Measurements from ENCODE around the gene ARHGEF18.
A peak's percentile ranks its signal among the peaks of the same experiment; 100 is the strongest.
"Not testable (repeated sequence)": the region's sequence is repeated elsewhere in the genome, so short reads cannot be mapped to it uniquely, and the experiment has no call there.

Gene ARHGEF18

DNA sequence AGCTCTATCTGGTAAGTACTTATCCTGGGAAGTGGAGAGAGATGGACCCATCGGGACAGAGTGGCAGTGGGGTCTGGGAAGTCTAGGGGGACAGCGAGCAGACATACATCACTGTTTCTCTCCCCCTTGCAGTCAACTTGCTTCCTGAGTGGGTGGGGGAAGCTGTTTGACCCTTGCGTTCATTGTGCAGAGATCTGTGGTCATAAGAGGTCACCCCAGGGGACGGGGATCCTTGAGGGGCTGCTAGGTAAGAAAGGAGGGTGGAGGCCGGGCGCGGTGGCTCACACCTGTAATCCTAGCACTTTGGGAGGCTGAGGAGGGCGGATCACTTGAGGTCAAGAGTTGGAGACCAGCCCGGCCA is 474 bp downstream of the ARHGEF18 start:
- DNase-seq, result no peak

DNA sequence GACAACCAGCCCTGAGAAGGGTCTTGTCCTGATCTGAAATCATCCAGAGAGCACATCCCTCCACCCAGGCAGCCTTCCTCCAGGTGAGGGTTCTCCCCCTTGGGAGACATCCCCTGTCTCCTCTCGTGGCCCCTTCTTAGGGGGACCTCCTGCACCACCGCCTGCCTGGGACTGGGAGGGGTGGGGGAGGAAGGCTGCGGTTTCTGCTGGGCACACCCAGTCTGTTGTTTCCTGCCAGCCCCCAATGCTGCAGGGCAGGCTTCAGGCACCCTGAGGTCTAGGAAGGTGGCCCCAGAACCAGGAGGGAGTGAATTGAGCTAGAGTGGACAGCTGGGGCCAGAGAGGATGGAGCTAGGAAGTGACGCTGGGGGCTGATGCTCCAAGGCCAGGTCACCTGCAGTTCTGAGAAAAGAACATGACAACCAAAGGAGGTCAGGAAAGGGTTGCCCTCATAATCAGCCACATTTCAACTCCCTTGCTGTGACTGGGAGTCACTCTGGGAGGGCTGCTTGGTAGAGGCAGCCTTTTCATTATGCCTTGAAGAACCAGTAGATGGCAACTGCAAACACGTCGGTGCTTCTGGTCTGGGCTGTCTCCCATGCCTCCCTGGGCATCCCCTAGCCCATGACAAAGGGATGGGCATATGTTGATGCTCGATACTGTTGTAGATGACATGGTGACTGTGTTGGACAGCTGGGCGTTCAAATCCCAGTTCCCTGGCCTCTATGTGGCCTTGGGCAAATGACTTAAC is 1.4 kb downstream of the ARHGEF18 start:
- peak in 1 of 2 experiments; percentile 35 for DNase-seq

DNA sequence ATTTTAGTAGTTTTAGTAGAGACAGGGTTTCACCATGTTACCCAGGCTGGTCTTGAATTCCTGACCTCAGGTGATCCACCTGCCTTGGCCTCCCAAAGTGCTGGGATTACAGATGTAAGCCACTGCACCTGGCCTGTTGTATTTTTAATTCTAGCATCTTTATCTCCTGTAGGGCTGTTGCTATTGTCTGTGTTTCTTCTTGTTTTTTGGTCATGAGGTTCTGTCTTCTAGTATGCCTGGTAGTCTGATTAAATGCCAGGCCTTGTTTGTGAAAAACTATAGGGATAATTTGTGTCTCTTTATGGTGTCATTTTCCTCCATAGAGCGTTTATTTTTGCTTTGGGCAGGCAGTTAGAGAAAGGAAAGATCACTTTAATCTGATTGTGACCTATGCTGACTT is 3.1 kb downstream of the ARHGEF18 start:
- no peak for DNase-seq

DNA sequence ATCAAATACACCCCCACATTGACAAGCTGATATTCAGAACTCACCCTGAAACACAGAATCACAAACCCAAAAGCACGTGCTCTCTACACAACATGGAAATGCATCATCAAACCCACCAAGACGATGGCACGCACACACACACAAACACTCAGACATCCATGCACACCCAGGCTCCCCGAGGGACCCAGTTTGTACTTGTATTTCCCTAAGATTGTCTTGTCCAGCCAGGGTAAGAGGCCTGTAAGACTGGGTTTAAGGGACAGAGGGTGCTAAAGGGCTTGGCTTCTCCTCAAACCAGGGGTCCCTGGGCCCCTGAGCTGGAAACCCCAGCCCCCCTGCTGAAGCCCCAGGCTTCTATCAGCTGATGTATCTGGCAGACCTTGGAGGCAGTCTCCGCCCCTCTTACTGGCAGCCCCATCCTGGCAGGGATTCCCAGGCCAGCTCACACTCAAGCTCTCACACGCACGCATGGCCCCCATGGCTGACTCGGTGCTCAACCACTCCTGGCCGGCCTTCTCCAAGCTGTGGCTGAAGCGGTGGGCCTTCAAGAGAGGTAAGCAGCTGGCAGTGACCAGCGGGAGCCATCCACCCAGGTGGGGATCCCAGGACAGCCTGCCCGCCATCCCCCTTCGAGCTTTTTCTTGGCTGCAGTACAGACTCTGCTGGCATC is 6.5 kb downstream of the ARHGEF18 start:
- DNase-seq, result no peak

DNA sequence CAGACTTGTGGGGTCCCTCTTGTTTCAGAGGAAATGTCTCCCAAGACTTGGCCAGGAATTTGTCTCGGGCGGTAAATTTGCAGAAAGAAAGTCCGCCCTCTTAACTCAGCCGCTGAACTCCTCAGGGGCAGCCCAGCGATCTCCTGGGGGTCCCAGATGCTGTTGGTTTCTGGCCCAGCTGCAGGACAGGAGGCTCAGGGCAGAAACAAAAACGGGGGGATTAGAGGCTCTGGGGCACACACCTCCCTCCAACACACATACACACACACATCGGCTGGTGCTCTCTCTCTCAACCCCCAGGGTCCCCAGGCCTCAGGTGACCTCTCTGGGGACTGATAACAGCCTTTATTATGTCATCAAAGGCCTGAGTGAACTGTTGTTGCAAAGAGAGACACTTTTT is 7.1 kb downstream of the ARHGEF18 start:
- DNase-seq, result no peak

DNA sequence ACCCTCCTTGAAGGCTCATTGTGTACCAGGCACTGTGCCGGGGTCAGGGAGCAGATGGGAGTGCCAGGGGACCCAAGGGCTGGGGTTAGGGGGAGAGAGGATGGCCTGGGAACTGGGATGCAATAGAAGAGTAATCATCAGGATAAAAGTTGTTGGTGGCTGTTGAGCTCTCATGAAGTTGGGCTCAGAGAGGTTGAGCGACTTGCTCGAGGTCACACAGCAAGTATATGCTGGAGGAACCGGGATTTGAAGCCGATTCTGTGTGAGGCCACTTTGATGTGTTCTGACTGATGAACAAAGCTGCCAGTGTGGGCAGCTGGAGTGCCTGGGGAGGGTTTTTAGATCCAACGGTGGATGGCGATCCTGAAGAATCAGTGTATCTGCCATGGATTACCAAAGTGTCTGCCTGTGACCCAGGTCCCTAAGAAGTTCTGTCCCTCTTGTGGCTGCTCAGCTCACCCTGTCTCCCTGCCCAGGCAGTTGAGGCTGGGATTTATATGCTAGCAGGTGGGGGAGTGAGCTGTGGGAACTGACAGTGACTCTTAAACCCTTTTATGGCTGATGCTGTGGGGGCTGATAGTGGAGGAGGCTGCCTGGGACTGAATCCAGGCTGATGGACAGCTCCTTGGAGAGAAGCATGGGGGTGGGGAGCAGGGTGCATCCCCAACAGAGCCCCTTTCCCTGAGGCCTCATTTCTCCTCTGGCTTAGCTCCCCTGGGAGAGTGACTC is 8.3 kb downstream of the ARHGEF18 start:
- no peak for DNase-seq

DNA sequence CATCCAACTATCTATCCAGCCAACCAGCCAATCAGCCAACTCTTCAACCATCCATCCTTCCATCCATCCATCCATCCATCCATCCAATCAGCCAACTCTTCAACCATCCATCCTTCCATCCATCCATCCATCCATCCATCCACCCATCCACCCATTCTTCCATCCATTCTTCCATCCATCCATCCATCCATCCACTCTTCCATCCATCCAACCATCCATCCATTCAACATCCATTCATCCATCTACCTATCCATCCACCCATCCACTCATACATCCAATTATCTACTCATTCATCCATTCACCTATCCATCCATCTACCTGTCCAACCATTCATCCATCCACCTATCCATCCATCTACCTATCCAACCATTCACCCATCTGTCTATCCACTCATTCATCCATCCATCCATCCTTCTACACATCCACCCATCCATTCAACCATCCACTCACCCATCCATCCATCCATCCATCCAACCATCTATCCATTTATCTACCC is 9.4 kb downstream of the ARHGEF18 start:
- DNase-seq, result no peak

DNA sequence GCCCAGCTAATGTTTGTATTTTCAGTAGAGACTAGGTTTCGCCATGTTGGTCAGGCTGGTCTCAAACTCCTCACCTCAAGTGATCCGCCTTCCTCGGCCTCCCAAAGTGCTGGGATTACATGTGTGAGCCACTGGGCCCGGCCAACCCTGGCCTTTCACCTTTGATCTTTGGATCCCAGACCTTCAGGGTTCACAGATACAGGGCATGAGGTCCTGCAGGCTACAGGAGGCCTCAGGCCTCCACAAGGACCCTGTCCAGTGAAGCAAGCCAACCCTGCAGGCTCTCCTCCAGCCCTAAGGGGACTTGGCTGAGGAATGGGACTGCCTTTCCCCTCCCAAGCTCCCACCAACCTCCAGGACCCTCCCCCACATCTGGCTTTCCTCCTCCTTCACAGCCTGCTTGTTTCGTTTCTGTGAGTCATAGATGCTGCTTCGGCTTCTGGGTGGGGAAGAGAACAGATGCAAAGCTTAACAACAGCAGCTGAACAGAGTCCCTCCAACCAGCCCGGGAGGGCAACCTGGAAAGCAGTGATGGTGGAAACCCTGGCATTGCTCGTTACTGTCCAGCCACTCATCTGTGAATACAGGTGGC is 11.8 kb downstream of the ARHGEF18 start:
- no peak for DNase-seq

DNA sequence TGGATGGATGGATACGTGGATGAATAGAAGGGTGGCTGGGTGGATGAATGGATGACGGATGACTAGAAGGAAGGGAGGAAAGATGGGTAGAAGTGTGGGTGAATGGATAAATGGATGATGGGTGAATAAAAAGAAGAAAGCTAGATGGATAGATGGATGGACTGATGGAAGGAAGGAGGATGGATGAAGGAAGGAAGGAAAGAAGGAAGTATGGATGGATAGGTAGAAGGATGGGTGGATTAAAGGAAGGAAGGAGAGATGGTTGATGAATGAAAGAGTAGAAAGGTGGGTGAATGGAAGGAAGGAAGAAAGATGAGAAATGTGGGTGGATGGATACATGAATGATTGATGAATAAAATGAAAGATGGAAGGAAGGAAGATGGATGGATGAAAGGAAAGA is 14.5 kb downstream of the ARHGEF18 start:
- DNase-seq, result no peak

DNA sequence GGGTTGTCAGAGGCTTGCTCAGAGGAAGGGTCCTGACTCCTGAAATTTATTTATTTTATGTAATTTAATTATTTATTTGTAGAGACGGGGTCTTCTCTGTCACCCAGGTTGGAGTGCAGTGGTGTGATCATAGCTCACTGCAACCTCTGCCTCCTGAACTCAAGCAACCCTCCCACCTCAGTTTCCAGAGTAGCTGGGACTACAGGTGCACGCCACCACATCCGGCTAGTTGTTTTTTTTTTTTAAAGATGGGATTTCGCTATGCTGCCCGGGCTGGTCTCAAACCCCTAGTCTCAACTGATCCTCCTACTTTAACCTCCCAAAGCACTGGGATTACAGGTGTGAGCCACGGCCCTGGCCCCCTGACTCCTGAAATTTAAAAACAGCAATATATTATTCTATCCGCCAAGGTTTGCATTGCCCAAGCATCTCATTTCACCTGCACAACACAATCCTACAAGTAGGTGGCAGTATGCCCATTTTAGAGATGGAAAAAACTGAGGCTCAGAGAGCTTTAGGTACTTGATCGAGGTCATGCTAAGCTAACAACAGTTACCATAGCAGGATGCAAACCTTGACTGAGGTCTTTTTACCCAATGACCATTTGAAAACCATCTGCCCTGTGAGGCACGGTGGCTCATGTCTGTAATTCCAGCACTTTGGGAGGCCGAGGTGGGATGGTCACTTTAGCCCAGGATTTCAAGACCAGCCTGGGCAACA is 18.1 kb downstream of the ARHGEF18 start:
- no peak for DNase-seq

DNA sequence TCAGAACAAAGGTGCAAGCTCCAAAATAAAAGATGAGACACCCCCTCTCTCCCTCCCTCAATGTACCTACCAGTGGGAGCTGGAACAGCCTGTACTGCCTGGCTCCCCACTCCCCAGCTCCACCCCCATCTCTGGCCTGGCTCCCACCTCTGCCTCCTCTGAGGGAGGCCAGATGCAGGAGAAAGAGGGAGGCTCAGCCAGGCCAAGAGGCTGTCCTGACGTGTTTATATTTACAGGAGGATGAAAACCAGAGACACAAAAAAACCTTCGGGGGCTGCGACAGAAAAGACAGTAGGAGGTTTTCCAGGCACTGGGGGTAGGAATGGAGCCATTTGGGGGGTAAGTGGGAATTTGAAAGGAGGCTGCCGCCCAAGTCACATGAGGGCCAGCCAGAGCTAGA is 19.7 kb downstream of the ARHGEF18 start:
- no peak for DNase-seq

DNA sequence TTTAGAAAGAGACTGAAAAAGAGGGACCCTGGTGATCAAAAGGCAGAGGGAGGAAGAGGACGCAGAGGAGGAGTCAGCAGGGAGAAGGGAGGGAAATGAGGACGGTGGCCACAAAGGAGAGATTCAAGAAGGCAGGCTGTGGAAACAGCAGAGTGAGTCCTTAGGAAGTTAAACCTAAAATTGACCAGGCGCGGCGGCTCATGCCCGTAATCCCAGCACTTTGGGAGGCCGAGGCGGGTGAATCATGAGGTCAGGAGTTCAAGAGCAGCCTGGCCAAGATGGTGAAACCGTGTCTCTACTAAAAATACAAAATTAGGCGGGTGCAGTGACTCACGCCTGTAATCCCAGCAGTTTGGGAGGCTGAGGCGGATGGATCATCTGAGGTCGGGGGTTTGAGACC is 20.1 kb downstream of the ARHGEF18 start:
- DNase-seq, result not testable (repeated sequence)

DNA sequence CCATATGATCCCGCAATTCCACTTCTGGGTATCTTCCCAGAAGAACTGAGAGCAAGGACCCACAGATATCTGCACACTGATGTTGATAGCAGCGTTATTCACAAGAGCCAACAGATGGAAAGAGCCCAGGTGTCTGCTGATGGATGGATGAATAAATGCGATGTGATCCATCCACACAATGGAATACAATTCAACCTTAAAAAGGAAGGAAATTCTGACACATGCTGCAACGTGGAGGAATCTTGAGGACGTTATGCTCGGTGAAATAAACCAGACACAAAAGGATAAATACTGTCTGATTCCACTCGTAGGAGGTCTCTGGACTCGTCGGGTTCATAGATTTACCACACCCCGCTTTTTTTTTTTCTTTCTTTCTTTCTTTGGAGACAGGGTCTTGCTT is 21.8 kb downstream of the ARHGEF18 start:
- DNase-seq, result no peak

DNA sequence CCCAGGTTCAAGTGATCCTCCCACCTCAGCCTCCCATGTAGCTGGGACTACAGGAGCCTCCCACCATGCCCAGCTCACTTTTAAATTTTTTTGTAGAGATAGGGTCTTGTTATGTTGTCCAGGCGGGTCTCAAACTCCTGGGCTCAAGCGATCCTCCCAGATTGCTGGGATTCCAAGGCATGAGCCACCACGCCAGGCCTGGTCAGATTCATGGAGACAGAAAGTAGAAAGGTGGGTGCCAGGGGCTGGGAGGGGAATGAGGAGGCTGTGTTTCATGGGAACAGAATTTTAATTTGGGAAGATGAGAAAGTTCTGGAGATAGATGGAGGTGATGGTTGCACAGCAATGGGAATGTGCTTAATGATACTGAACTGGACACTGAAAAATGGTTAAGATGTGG is 22.3 kb downstream of the ARHGEF18 start:
- DNase-seq, result no peak

DNA sequence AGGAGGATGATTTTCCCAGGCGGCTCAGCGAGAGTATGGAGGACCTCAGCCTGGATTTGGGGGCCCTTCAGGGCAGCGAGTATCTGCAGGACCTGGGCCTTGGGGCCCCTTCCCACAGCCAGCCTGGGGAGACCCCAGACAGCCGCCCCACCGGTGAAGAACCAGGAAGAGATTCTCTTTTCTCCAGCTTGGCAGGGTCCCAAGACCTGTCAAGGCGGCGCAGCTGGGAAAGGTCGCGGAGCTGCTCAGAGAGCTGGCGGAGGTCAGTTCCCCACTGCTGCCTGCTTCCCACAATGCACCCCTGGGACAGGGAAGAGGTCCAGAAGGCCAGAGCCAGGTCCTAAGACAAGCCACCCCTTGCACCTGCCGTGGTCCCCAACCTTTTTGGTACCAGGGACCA is 24.1 kb downstream of the ARHGEF18 start:
- DNase-seq, result no peak

DNA sequence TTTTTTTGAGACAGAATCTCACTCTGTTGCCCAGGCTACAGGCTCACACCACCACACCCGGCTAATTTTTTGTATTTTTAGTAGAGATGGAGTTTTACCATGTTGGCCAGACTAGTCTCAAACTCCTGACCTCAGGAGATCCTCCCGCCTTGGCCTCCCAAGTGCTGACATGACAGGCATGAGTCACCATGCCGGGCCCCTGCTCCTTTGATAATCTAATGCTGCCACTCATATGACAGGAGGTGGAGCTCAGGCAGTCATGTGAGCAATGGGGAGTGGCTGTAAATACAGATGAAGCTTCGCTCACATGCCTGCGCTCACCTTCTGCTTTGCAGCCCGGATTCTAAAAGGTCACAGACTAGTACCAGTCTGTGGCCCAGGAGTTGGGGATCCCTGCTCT is 25.1 kb downstream of the ARHGEF18 start:
- DNase-seq, result no peak

DNA sequence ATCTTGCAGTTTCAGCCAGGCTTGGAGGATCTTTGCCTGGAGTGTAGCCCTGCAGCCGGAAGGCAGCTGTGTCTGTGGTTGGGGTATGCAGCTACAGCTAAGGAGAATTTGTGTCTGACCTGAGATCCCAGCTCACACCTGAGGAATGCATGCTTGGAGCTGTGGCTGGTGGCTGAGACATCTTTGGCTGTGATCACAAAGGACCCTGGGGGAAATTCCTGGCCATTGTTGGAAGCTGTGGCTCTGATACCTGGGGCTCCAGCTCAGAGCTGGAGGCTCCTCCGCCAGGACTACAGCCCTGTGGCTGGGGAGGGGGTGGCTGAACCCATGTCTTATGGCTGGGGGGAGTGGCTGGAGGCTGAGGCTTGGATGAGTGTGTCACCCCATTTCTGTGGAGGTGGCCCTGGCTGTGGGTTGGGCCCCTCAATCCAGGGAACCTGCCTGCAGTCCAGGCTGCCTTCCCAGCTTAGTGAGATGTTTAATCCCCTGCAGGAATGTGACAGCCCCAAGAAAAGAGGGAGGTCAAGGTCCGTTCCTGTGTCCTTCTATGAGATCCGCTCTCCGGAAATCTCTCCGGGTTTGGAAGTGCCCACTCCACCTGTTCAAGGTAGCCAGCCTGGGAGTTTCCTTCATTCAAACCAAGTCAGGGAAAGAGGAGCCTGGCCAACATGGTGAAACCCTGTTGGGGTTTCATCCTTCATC is 27.6 kb downstream of the ARHGEF18 start:
- DNase-seq, result no peak

DNA sequence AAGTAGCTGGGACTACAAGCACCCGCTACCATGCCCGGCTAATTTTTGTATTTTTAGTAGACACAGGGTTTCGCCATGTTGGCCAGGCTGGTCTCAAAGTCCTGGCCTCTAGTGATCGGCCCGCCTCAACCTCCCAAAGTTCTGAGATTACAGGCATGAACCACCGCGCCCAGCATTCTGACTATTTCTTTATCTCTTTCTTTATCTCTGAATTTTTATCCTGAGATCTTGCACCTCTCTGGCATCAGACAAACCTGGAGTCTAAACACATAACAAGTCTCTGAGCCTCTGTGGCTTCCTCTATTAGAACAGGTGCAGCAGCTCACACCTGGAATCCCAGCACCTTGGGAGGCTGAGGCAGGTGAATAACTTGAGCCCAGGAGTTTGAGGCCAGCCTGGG is 28.5 kb downstream of the ARHGEF18 start:
- no peak for DNase-seq

DNA sequence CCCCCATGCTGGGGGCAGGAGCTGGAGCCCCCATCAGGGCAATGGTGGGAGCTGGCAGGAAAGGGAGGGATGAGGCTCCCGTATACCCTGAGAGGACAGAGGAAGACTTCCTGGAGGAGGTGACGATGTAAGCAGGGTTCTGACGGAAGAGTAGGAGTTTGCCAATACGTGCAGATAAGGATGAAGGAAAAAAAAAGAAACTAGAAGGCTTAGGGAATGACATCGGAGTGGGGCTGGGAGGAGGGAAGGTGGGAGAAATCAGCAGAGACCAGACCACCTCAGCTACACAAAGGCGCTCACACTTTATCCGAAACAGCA is 32.3 kb downstream of the ARHGEF18 start:
- no peak for DNase-seq

DNA sequence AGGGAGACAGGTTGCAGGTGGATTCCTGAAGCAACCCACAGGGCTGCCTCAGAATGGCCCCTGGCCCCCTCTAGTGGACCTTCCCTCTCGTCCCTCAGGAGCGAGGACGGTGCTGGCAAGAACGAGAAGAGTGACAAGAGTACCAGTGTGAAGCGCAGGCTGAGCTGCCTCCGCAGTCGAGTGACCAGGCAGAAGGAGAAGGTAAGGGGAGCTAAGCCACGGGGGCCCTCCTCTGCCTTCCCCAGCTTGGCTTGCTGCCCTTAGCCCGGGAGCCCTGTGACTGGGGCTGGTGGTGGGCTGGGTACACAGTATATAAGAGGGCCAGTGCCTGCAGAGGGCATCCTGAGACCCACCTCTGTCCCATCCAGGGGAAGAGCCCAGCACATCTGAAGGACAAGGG is 34.0 kb downstream of the ARHGEF18 start:
- DNase-seq, result no peak

DNA sequence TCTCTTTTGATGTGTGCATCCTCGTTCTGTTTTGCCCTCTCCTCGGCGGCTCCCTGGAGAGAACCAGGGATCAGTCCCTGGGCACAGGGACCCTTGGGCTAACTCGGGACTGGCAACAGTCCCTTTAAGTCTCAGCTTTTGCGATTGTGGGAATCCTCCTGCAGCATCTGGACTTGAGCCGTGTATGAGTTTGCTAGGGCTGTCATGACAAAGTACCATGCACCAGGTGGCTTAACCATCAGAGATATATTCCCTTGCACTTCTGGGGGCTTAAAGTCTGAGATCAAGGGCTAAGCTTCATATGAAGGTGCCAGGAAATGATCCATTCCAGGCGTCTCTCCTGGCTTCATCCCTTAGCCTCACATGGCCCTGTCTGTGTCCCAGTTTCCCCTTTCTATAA is 34.5 kb downstream of the ARHGEF18 start:
- DNase-seq, result no peak

DNA sequence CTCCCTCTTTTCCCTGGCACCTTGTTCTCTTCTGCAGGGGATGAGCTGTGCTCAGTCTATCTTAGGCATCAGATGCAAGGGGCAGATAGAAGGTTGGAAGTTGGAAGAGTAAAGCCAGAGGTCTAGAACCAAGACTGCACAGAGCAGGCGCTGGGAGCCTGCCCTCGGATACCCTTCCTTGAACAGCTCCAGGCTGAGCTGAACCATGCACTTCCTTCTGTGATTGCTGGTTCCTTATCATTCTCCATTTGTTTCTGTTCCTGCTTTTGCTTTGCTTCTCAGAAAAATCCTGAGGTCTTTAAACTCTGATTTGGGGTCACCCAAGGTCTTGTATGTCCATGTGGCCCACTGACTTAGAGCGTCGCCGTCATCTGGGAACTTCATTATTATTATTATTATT is 36.3 kb downstream of the ARHGEF18 start:
- no peak for DNase-seq

DNA sequence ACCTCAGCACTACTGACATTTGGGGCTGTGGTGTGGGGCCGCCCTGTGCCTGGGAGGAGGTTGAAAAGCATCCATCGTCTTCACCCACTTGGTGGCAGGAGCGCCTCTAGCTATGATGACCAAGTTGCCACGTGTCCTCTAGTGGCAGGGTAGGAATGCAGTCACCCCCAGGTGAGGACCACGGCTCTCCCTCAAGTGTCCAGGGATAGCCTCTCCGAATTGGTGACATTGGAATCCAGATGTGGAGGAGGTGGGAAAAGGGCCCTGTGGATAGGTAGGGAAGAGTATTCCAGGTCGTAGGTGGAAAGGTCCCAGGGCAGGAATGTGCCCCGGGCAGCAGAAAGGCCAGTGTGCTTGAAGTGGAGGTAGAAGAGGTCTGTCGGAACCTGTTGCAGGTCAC is 37.6 kb downstream of the ARHGEF18 start:
- no peak for DNase-seq
